ENCODE results near the gene AMACR.
"Not testable (repeated sequence)": the region's sequence is repeated elsewhere in the genome, so short reads cannot be mapped to it uniquely, and the experiment has no call there.

AMACR gene

DNA sequence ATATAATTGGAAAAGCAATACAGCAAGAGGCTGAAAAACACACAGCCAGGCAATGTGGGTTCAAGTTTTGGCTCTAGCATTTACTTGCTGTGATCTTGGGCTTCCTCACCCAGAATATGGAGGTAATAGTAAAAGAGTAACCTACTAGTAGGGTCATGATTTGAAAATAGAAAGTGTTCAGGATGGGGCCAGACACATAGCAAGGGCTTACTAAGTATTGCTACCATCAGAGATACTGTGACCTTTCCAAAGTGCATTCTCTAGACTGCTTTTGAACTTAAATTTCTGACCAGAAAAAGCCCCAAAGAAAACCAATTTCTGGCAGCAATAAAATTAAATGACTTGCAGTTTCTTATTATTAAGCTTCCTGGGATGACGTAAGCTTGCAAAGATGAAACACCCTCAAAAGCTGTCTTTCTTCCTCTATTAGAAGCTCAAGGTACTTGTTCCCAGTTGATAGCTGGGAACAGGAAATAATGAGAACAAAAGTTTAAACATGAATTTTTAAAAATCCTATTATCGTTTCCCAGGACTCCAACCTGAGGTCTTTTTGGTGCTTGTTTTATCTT lies 43.6 kb downstream of the AMACR start:
- no peak for DNase-seq

DNA sequence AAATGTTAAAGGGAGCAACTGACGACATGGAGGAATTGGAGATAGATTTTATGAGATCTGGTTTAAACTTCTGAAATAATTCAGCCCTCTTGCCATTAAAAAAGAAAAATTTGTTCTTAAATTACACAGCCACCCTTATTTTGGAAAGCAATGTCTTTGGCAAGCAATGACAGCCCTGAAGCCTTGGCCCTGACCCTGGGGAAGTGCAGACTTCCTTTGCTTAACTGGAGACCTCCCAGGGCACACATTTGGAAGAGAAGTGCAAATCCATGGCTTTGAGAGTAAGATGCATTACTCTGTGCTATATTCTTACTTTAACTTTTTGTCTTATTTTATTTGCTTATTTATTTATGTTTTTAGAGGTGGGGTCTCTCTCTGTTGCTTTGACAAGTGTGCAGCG lies 49.7 kb downstream of the AMACR start:
- no peak for DNase-seq

DNA sequence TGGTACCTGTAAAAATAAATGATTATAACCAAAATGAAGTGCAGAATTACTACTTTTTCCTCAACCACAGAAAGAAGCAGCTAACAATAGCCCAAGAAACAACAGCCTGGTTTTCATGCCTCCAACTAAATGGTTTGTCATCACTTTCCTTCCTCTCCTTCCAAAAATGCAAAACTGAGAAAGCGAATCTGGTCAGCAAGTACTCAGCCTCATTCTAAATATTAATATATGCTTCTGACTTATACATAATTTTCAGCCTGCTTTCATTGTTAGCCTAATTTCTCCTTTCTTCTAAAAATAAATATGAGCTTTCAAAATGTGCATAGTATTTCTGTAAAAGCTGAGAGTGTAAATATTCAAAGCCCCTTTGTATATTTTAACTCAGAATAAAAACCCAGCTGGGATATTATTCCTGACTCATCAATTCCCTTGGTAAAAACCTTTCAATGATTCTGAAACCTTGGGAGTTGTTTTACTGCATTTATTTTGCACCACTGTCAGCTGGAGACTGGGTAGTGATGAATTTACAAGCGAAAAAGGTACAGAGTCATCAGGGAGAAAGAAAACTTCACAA lies 50.2 kb downstream of the AMACR start:
- DNase-seq = no peak

DNA sequence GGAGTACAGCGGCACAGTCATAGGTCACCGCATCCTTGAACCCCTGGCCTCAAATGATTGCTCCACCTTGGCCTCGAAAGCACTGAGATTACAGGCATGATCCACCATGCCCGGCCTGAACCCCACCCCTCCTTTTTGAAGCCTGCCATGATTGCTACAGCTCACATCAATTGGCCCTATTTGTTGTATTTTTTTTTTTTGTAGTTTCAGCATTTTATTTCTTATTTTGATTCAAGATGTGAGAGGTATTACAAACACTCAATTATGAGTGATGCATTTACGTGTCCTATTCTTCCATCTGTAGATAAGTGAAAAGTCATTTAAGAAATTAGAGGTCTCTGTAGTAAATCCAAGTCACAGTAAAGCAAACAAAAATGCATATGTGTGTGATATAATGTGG lies 55.7 kb downstream of the AMACR start:
- DNase-seq = not testable (repeated sequence)

DNA sequence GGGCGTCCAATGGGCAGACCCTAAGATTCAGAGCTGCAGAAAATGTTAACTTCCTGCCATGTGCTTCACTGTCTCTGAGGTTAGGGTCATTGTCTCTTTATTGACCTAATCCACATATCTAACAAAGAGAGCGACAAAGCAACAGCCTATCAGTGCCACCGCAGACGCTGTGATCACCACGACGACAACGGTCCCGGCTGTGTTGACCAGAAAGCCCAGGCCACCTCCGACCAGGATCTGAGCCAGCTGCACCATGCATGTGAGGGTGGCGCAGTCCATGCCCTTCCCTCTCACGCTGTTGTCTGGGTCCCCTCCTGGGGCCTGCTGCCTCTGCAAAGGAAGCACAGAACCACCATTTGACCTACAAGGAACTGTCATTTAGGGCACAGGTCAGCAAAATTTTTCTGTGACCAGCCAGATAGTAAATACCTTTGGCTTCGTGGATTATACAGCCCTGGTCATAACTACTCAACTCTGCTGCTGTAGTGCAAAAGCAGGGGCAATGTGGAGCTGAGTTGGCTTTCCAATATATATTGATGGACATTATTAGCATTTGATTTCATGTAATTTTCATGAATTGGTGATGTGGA lies 63.2 kb downstream of the AMACR start:
- DNase-seq = no peak

DNA sequence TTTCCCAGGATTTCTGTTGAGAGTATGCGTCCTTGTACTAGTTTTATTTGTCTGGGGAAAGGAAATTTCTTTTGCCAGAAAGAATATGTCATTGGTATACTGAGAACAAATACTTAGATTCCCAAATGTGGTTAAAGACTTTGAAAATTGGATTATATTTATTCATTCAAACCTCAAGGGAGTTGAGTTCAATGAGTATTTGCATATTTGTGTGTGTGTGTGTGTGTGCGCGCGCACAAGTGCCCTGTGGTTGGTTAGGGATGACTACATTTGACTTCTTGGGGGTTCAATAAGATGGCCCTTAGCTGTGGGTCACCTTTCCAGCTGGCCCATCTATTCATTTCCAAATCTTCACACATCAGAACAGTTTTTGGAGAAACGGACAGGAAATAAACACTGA lies 66.8 kb downstream of the AMACR start:
- no peak for DNase-seq

DNA sequence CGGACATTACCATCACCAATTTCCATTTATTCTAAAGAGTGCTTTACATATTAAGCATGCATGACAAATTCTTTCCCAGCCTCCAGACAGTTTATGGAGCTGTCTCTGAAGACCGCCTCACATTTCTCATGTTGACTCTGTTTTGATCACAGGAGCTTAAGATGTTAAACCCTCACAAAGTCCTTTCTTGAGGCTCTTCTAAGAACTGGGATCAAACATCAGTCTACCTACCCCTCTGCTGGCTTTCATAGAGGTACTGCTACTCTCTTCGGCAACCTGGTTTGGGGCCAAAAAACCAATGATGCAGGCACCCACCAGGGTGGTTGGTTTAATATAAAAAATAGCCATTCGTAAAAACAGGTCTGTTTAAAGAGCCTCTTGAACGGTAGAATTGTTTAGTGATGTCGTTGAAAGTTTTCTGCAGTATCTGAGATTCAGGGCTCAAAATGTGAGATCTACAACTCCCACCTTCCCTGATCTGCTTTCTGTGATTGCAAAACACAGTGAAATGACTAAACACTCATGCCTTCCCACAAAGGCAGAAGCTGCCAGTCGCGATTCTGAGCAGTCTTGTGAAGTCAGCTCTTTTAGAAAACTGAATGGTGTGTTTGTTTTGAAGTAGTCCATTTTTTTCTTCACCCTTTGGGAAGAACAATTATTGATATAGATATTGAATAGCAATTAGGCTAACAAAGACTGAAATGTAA lies 68.1 kb downstream of the AMACR start:
- no peak for DNase-seq

DNA sequence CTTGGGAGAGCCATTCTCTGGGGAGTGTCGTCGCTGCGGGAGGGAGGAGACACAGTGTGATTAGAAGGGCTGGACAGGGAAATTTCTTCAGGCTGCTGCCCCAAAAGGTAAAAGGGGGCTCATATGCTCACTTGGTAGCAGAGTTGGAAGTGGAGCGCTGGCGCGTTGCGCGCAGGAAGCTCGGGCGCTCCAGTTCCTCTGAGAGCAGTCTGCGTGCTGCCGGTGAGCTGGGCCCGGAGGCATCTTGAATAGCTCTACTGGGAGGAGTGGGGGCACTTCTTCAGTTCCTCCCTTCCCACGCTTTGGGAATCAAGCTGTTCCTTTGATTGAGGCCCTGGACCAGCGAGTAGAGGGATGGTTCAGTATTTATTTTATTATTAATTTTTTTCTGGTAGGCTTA lies 69.0 kb downstream of the AMACR start:
- no peak for DNase-seq

DNA sequence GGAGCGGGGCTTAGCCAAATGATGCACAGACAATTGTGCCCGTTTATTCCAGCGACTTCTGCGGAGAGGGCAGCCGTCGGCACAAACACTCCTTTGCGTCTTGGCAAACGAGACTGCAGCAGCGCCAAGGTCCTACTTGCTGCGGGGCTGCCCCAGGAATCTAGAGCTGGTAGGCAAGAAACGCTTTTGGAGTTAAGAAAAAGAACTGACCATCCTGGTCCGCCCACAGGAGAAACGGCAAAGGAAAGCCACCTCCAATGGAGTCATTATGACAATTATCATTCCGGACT lies 69.4 kb downstream of the AMACR start:
- DNase-seq = no peak

DNA sequence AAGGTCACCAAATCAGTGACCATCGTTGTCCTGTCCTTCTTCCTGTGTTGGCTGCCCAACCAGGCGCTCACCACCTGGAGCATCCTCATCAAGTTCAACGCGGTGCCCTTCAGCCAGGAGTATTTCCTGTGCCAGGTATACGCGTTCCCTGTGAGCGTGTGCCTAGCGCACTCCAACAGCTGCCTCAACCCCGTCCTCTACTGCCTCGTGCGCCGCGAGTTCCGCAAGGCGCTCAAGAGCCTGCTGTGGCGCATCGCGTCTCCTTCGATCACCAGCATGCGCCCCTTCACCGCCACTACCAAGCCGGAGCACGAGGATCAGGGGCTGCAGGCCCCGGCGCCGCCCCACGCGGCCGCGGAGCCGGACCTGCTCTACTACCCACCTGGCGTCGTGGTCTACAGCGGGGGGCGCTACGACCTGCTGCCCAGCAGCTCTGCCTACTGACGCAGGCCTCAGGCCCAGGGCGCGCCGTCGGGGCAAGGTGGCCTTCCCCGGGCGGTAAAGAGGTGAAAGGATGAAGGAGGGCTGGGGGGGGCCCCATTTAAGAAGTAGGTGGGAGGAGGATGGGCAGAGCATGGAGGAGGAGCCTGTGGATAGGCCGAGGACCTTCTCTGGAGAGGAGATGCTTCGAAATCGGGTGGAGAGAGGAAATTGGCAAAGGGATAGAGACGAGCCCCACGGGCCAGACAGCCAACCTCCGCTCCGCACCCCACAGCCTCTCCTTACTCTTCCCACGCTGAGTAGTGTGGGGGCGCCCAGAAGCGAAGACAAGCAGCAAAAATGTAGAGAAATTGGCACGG lies 69.9 kb downstream of the AMACR start:
- DNase-seq = no peak

DNA sequence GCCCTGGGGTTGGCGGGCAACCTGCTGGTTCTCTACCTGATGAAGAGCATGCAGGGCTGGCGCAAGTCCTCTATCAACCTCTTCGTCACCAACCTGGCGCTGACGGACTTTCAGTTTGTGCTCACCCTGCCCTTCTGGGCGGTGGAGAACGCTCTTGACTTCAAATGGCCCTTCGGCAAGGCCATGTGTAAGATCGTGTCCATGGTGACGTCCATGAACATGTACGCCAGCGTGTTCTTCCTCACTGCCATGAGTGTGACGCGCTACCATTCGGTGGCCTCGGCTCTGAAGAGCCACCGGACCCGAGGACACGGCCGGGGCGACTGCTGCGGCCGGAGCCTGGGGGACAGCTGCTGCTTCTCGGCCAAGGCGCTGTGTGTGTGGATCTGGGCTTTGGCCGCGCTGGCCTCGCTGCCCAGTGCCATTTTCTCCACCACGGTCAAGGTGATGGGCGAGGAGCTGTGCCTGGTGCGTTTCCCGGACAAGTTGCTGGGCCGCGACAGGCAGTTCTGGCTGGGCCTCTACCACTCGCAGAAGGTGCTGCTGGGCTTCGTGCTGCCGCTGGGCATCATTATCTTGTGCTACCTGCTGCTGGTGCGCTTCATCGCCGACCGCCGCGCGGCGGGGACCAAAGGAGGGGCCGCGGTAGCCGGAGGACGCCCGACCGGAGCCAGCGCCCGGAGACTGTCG lies 70.7 kb downstream of the AMACR start:
- no peak for DNase-seq

DNA sequence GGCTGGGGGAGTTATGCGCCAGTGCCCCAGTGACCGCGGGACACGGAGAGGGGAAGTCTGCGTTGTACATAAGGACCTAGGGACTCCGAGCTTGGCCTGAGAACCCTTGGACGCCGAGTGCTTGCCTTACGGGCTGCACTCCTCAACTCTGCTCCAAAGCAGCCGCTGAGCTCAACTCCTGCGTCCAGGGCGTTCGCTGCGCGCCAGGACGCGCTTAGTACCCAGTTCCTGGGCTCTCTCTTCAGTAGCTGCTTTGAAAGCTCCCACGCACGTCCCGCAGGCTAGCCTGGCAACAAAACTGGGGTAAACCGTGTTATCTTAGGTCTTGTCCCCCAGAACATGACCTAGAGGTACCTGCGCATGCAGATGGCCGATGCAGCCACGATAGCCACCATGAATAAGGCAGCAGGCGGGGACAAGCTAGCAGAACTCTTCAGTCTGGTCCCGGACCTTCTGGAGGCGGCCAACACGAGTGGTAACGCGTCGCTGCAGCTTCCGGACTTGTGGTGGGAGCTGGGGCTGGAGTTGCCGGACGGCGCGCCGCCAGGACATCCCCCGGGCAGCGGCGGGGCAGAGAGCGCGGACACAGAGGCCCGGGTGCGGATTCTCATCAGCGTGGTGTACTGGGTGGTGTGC lies 71.4 kb downstream of the AMACR start, which contains the start of gene RXFP3:
RXFP3 (plus strand) TSS at position 6 of the 636 bp plus-strand sequence; CDS start at position 361, 355 bp downstream.
- no peak for DNase-seq
